H1 (cell line): Measurements from ENCODE around the gene IMP3. TPM values are rescaled to one million over a fixed set of nuclear protein-coding genes. Genes with fewer than 3 reads are reported as not detected.

ENCODE experiments used
- CTCF ChIA-PET: fragments of 300-600 bp; sonication (Branson Sonifier 250); formaldehyde crosslinking; loops from one replicate; lab custom pipeline; 2021; ENCODE audit not compliant: partially characterized antibody; lab: Charles Lee
- POLR2A ChIA-PET: fragments of 300-600 bp; sonication (Branson Sonifier 250); formaldehyde crosslinking; loops from one replicate; lab custom pipeline; 2021; ENCODE audit warnings: inconsistent platforms; ENCODE audit not compliant: partially characterized antibody; lab: Charles Lee
- DNase-seq, 2 experiments: peaks; one replicate each; pipeline versions ENCODE4 v3.0.0 to v3.0.0-alpha.2; 2010 to 2022; ENCODE audit warnings: low spot score in 2 of 2, low read depth in 1 of 2, mixed read lengths in 1 of 2
- FAIRE-seq: peaks from 2 replicates; lab custom pipeline; 2011; peaks lifted over from hg19 to GRCh38; lab: Jason Lieb, UNC
- H2AFZ ChIP-seq: 2 replicates; pipeline ENCODE4 v1.8.1; 2012; ENCODE audit warnings: low read length, inconsistent platforms
- H2AK5ac ChIP-seq: 2 replicates; pipeline ENCODE4 v1.6.1; 2013; ENCODE audit warnings: low read depth, low read length
- H2BK120ac ChIP-seq: replicated peaks from 2 replicates; pipeline ENCODE3; 2013; ENCODE audit warnings: low read depth, low read length, inconsistent platforms
- H2BK12ac ChIP-seq: 2 replicates; pipeline ENCODE4 v1.6.1; 2013; ENCODE audit warnings: low read depth, low read length
- H2BK15ac ChIP-seq: 2 replicates; pipeline ENCODE4 v1.6.1; 2013; ENCODE audit warnings: low read length
- H2BK20ac ChIP-seq: 2 replicates; pipeline ENCODE4 v1.6.1; 2013; ENCODE audit warnings: low read length
- H2BK5ac ChIP-seq: 2 replicates; pipeline ENCODE4 v1.6.1; 2013; ENCODE audit warnings: low read depth, low read length
- H3K14ac ChIP-seq: 2 replicates; pipeline ENCODE4 v1.6.1; 2013; ENCODE audit warnings: inconsistent platforms; ENCODE audit not compliant: insufficient read length
- H3K18ac ChIP-seq: 2 replicates; pipeline ENCODE4 v1.6.1; 2013; ENCODE audit warnings: low read length; ENCODE audit errors: extremely low read depth
- H3K23ac ChIP-seq: 2 replicates; pipeline ENCODE4 v1.6.1; 2013; ENCODE audit warnings: inconsistent platforms; ENCODE audit not compliant: insufficient read length
- H3K23me2 ChIP-seq: 2 replicates; pipeline ENCODE4 v1.6.1; 2013; ENCODE audit warnings: low read depth, low read length
- H3K27ac ChIP-seq: 2 replicates; pipeline ENCODE4 v1.6.1; 2011; ENCODE audit warnings: low read depth, low read length, inconsistent platforms
- H3K27me3 ChIP-seq, 4 experiments: replicated peaks in 1 of 4; 1 replicate in 1 of 4; 2 replicates in 3 of 4; pipeline versions ENCODE4 v1.6.1 to v1.8.1; 2011 to 2013; ENCODE audit warnings: low read length in 3 of 4, mild to moderate bottlenecking in 3 of 4, inconsistent platforms in 2 of 4, mixed read lengths in 2 of 4, moderate library complexity in 1 of 4; ENCODE audit not compliant: control insufficient read depth in 3 of 4, insufficient read depth in 3 of 4; ENCODE audit errors: extremely low read depth in 1 of 4
- H3K36me3 ChIP-seq, 4 experiments: 2 replicates each; pipeline versions ENCODE4 v1.6.1 to v1.8.1; 2011 to 2013; ENCODE audit warnings: mild to moderate bottlenecking in 4 of 4, low read length in 3 of 4, moderate library complexity in 2 of 4, control low read depth in 1 of 4, inconsistent platforms in 1 of 4; ENCODE audit not compliant: insufficient read depth in 4 of 4, control insufficient read depth in 2 of 4
- H3K4ac ChIP-seq: replicated peaks from 2 replicates; pipeline ENCODE3; 2013; ENCODE audit warnings: low read length, low read depth, mixed read lengths, inconsistent platforms; ENCODE audit not compliant: insufficient read length
- H3K4me1 ChIP-seq, 4 experiments: replicated peaks in 1 of 4; 1 replicate in 1 of 4; 2 replicates in 3 of 4; pipeline versions ENCODE4 v1.6.1 to v1.8.1; 2011 to 2013; ENCODE audit warnings: low read length in 3 of 4, inconsistent platforms in 2 of 4, mixed read lengths in 1 of 4; ENCODE audit not compliant: insufficient read depth in 4 of 4, control insufficient read depth in 3 of 4
- H3K4me2 ChIP-seq, 2 experiments: 2 replicates each; pipeline versions ENCODE4 v1.6.1 to v1.8.1; 2011 to 2013; ENCODE audit warnings: low read depth in 2 of 2, low read length in 2 of 2, control low read depth in 1 of 2, inconsistent platforms in 1 of 2, mild to moderate bottlenecking in 1 of 2; ENCODE audit not compliant: insufficient read depth in 1 of 2
- H3K4me3 ChIP-seq, 4 experiments: fragments of 200-600, 300-600 bp in 1 of 4; sonication (generic), shearing (Covaris generic), sonication (Bioruptor Twin) in 1 of 4; 2 replicates each; pipeline versions ENCODE4 v1.5.1 to v1.8.1; 2011 to 2016; ENCODE audit warnings: low read length in 4 of 4, low read depth in 3 of 4, control low read depth in 2 of 4, inconsistent platforms in 2 of 4, mild to moderate bottlenecking in 2 of 4, mixed read lengths in 1 of 4, moderate library complexity in 1 of 4; ENCODE audit not compliant: insufficient read depth in 2 of 4; ENCODE audit errors: extremely low read depth in 1 of 4
- H3K56ac ChIP-seq: replicated peaks from 2 replicates; pipeline ENCODE3; 2013; ENCODE audit warnings: low read depth, mild to moderate bottlenecking, mixed read lengths, low read length, inconsistent platforms; ENCODE audit not compliant: insufficient read length
- H3K79me1 ChIP-seq: 2 replicates; pipeline ENCODE4 v1.6.1; 2013; ENCODE audit warnings: low read depth, low read length, control low read depth
- H3K79me2 ChIP-seq, 2 experiments: 2 replicates each; pipeline versions ENCODE4 v1.6.1 to v1.8.1; 2012 to 2013; ENCODE audit warnings: low read length in 2 of 2, mild to moderate bottlenecking in 2 of 2, inconsistent platforms in 1 of 2; ENCODE audit not compliant: insufficient read depth in 2 of 2, control insufficient read depth in 1 of 2
- H3K9ac ChIP-seq, 4 experiments: replicated peaks in 1 of 4; 1 replicate in 1 of 4; 2 replicates in 3 of 4; pipeline versions ENCODE4 v1.6.1 to v1.8.1; 2011 to 2013; ENCODE audit warnings: low read depth in 3 of 4, low read length in 3 of 4, control low read depth in 2 of 4, mild to moderate bottlenecking in 2 of 4, moderate library complexity in 2 of 4, inconsistent platforms in 1 of 4; ENCODE audit errors: extremely low read depth in 1 of 4
- H3K9me3 ChIP-seq, 2 experiments: 2 replicates each; pipeline versions ENCODE4 v1.6.1 to v1.8.1; 2012 to 2013; ENCODE audit warnings: mild to moderate bottlenecking in 2 of 2, moderate library complexity in 2 of 2, control low read depth in 1 of 2, inconsistent platforms in 1 of 2, low read depth in 1 of 2, low read length in 1 of 2, mixed read lengths in 1 of 2; ENCODE audit not compliant: insufficient read depth in 2 of 2
- H4K20me1 ChIP-seq, 2 experiments: replicated peaks in 1 of 2; 2 replicates each; pipeline versions ENCODE3 to v1.8.1; 2011 to 2013; ENCODE audit warnings: inconsistent platforms in 2 of 2, low read length in 2 of 2, mild to moderate bottlenecking in 1 of 2; ENCODE audit not compliant: insufficient read depth in 2 of 2, control insufficient read depth in 1 of 2
- H4K5ac ChIP-seq: 2 replicates; pipeline ENCODE4 v1.6.1; 2013; ENCODE audit warnings: low read length, low read depth, mixed read lengths, inconsistent platforms; ENCODE audit not compliant: insufficient read length
- H4K8ac ChIP-seq: 2 replicates; pipeline ENCODE4 v1.8.0; 2013; ENCODE audit warnings: mild to moderate bottlenecking, moderate library complexity, low read length, inconsistent platforms; ENCODE audit not compliant: insufficient read depth; ENCODE audit errors: extremely low read depth
- H4K91ac ChIP-seq: replicated peaks from 2 replicates; pipeline ENCODE3; 2013; ENCODE audit warnings: low read length, mixed read lengths, inconsistent platforms; ENCODE audit not compliant: insufficient read length
- BCL11A ChIP-seq, 2 experiments: IDR thresholded peaks; one replicate each; pipeline ENCODE4 v1.6.1; 2011; ENCODE audit warnings: low read depth in 2 of 2, low read length in 2 of 2, mild to moderate bottlenecking in 2 of 2
- JUN ChIP-seq: IDR thresholded peaks from 2 replicates; pipeline ENCODE4 v1.6.1; 2011; ENCODE audit warnings: low read depth, mild to moderate bottlenecking, improper control_type of control experiment, low read length
- KDM4A ChIP-seq: IDR thresholded peaks from one replicate; pipeline ENCODE4 v1.7.1; 2012; ENCODE audit warnings: low read depth, mild to moderate bottlenecking, moderate library complexity, low read length, inconsistent platforms; ENCODE audit not compliant: severe bottlenecking
- POLR2A ChIP-seq, 2 experiments: IDR thresholded peaks; 1 replicate in 1 of 2; 2 replicates in 1 of 2; pipeline ENCODE4 v1.6.1; 2011; ENCODE audit warnings: low read depth in 2 of 2, low read length in 2 of 2, mild to moderate bottlenecking in 2 of 2; ENCODE audit errors: control extremely low read depth in 1 of 2
- RBBP5 ChIP-seq: IDR thresholded peaks from 2 replicates; pipeline ENCODE4 v1.7.1; 2012; ENCODE audit warnings: low read depth, mild to moderate bottlenecking, inconsistent platforms, low read length, moderate library complexity, borderline replicate concordance
- RFX5 ChIP-seq: IDR thresholded peaks from 2 replicates; pipeline ENCODE4 v1.6.1; 2011; ENCODE audit warnings: low read depth, low read length, improper control_type of control experiment, borderline replicate concordance
- RNF2 ChIP-seq: fragments of 200-900, 300-1000 bp; sonication (generic); IDR thresholded peaks from 2 replicates; pipeline ENCODE4 v1.7.1; 2016; ENCODE audit warnings: borderline replicate concordance, low read depth, mild to moderate bottlenecking, antibody characterized with exemption, low read length; ENCODE audit not compliant: poor library complexity, severe bottlenecking; ENCODE audit errors: missing control alignments
- SP1 ChIP-seq: IDR thresholded peaks from 2 replicates; pipeline ENCODE4 v1.6.1; 2011; ENCODE audit warnings: low read depth, low read length
- SP4 ChIP-seq: IDR thresholded peaks from 2 replicates; pipeline ENCODE4 v1.6.1; 2012; ENCODE audit warnings: low read length, inconsistent platforms
- SRF ChIP-seq: IDR thresholded peaks from 2 replicates; pipeline ENCODE4 v1.6.1; 2011; ENCODE audit warnings: mild to moderate bottlenecking, low read depth, low read length, moderate library complexity
- TBP ChIP-seq: IDR thresholded peaks from 2 replicates; pipeline ENCODE4 v1.6.1; 2011; ENCODE audit warnings: low read depth, low read length, improper control_type of control experiment
- TCF12 ChIP-seq: IDR thresholded peaks from 2 replicates; pipeline ENCODE4 v1.6.1; 2011; ENCODE audit warnings: low read depth, mild to moderate bottlenecking, low read length
- WGBS, 2 experiments: shearing (Covaris generic) in 1 of 2; methylation state at CpG; one replicate each; pipeline versions ENCODE4 v1.1.6 to v1.1.7; 2013 to 2015; ENCODE audit warnings: low lambda C conversion rate in 2 of 2, mixed read lengths in 2 of 2, inconsistent platforms in 1 of 2, low coverage in 1 of 2, missing lambda C conversion rate in 1 of 2; ENCODE audit not compliant: insufficient replicate concordance in 2 of 2, insufficient coverage in 1 of 2, insufficient read length in 1 of 2; ENCODE audit errors: extremely low coverage in 1 of 2, missing lambda C conversion rate in 1 of 2; 5-methylcytosine and 5-hydroxymethylcytosine counted together
- polyA plus RNA-seq, 7 experiments: library from polyadenylated mRNA; depleted of rRNA in 3 of 7; stranded (reverse) in 5 of 7; unstranded in 2 of 7; fragments of >200 nt in 5 of 7; fragments of 200-250 nt in 2 of 7; gene quantifications; 1 replicate in 5 of 7; 2 replicates in 1 of 7; 4 replicates in 1 of 7; pipeline versions ENCODE4 v1.2.1 to v1.2.3, GENCODE V29; 2011 to 2013; ENCODE audit warnings: missing spikeins in 2 of 7, mixed read lengths in 2 of 7
- total RNA-seq: library from RNA; stranded (reverse); fragmentation: NEBNext Ultra II Directional; extraction: Animal tissue kit (Norgen Biotek cat#: 25700); gene quantifications from 2 replicates; pipeline ENCODE4 v1.2.1, GENCODE V29; 2021

Gene IMP3
- total and polyA plus RNA-seq, 2 of the 8 experiments (the other 6 are each of a cell fraction or from before 2014, with no cell fraction given), result 114 to 273 TPM

GRCh38 chr15:75620058-75620820 lies 19.8 kb downstream of the IMP3 start:
- H2BK15ac ChIP-seq, result no peak overlapping the region
- no peak overlapping the region for H4K5ac ChIP-seq
- no peak overlapping the region for H4K8ac ChIP-seq
- DNase-seq (no peak), FAIRE-seq (no peak)
- no peak overlapping the region for H3K4me3 ChIP-seq
- no peak overlapping the region for H3K23ac ChIP-seq
- peaks cover 6 to 27% (median 16%) of the 10 kb centered on the region in 4 experiments for H3K36me3 ChIP-seq
- no peak overlapping the region for H3K27ac ChIP-seq
- peaks cover 1% of the 10 kb centered on the region for H3K23me2 ChIP-seq
- no peak overlapping the region for H3K9ac ChIP-seq
- ChIA-PET POLR2A (interaction anchor here (0.5 to 2.0 kb wide), 4 partner anchors 9 to 285 kb away, joined by 3 to 6 read pairs (median 4); partner anchors contain the start of genes COMMD4 and IMP3), CTCF (interaction anchor here (0.6 to 2.8 kb wide), 10 partner anchors 12 to 152 kb away, joined by 3 to 13 read pairs (median 4); no protein-coding TSS in a partner anchor)
- TF ChIP-seq TCF12, result no peak
- no peak for TF ChIP-seq POLR2A (IDR thresholded peaks at IDR 0.05; ENCODE audit: control extremely low read depth in 1 of 2, low read depth in 2 of 2, low read length in 2 of 2)
- TF ChIP-seq BCL11A (IDR thresholded peaks at IDR 0.05; ENCODE audit: low read depth in 2 of 2, low read length in 2 of 2), result no peak
- TF ChIP-seq SP1, result no peak
- TF ChIP-seq JUN, result no peak
- TF ChIP-seq RNF2, result no peak
- no peak for TF ChIP-seq SP4
- TF ChIP-seq TBP, result no peak
- TF ChIP-seq RFX5, result no peak
- TF ChIP-seq RBBP5, result no peak
- no peak for TF ChIP-seq SRF
- TF ChIP-seq KDM4A, result no peak
- H3K4me2 ChIP-seq, result no peak overlapping the region
- no peak overlapping the region for H2AK5ac ChIP-seq
- H3K27me3 ChIP-seq, result no peaks in the 10 kb centered on the region
- H3K79me2 ChIP-seq, result no peaks in the 10 kb centered on the region
- H2BK5ac ChIP-seq, result no peak overlapping the region
- H3K79me1 ChIP-seq, result no peaks in the 10 kb centered on the region; the same call in 1 of the 2 replicates
- no peaks in the 10 kb centered on the region for H3K9me3 ChIP-seq
- 75% methylated on average over 4 of the region's 4 CpGs; no CpG with 5 or more reads in 1 of the 2 experiments for WGBS, 2 experiments
- H3K14ac ChIP-seq, result no peak overlapping the region
- no peak overlapping the region for H4K91ac ChIP-seq
- H3K4ac ChIP-seq, result no peak overlapping the region
- H3K4me1 ChIP-seq, result no peaks in the 10 kb centered on the region
- H2BK12ac ChIP-seq, result no peak overlapping the region
- no peak overlapping the region for H3K56ac ChIP-seq
- no peaks in the 10 kb centered on the region for H4K20me1 ChIP-seq
- no peak overlapping the region for H3K18ac ChIP-seq
- H2BK20ac ChIP-seq, result no peak overlapping the region
- H2AFZ ChIP-seq, result no peak overlapping the region
- H2BK120ac ChIP-seq, result no peak overlapping the region
